HG03469 (cell line): ENCODE measurements around the gene ASNS.
A peak's percentile ranks its signal among the peaks of the same experiment; 100 is the strongest.

ENCODE experiments used
- ATAC-seq: cut with Tn5 transposase; IDR thresholded peaks from one replicate; pipeline ENCODE4 v1.9.1; 2021; ENCODE audit warnings: mild to moderate bottlenecking, moderate library complexity, moderate number of reproducible peaks; ENCODE audit not compliant: unreplicated experiment

ASNS gene

GRCh38 chr7:97844036-97844435, 28.2 kb downstream of the ASNS start:
- no peak for ATAC-seq

- no peak for ATAC-seq
Measured at GRCh38 chr7:97842772-97843345, 29.3 kb downstream of the ASNS start.

- no peak for ATAC-seq
Measured at GRCh38 chr7:97842006-97842405, 30.2 kb downstream of the ASNS start.

- ATAC-seq: peak; percentile 78
Measured at GRCh38 chr7:97835296-97836138, 36.7 kb downstream of the ASNS start.

- ATAC-seq: no peak
Measured at GRCh38 chr7:97819161-97819560, 53.0 kb downstream of the ASNS start.

GRCh38 chr7:97818066-97818663, 54.0 kb downstream of the ASNS start:
- ATAC-seq: no peak
